ENCODE results near the gene LMNA. TPM values are rescaled to one million over a fixed set of nuclear protein-coding genes. Genes with fewer than 3 reads are reported as not detected.

LMNA gene
- polyA plus RNA-seq, 3 donors, result 16.5 to 45.5 (median 24.7) TPM

DNA sequence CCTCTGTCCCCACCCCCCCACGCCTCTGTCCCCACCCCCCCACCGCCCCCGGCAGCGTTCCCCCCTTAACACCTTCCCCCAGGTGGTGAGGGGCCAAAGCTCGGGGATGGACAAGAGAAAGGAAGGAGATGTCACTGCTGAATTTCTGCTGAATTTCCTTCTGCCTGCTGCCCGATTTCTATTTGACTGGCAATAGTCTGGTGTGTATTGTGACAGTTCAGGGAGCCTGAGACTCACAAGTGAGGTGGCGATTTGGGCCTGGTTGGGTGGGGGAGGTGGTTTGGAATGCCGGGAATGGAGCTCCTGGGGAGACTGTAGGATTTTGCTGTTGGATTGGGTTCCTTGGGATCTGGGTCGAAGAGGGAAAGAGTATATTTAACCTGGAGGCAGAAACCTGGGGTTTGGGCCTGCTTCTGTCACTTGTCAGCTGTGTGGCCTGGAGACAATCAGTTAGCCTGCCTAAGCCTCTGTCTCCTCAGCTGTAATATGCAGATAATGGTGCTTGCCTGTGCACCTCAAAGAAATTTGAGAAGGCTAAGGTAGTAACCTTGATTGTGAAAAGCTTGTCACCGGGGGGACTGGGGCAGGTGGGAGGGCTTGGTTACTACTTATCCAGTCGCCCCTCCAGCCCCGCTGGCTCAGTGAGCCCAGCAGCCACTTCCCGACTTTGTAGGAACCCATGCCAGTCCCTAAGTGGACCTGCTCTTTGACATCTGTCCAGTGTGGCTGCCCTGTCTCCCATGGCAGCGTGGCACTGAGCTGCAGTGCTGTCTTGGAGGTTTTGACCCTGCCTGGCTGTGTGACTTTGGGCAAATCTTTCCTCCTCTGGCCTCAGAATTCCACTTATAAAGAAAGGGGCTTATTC lies 7.7 kb upstream of the LMNA start:
- peaks cover 95 to 100% (median 96%) of the 10 kb centered on the region in 3 donors for H3K27me3 Mint-ChIP-seq (ENCODE audit: low read depth in 3 of 3)
- no peaks in the 10 kb centered on the region for H3K36me3 ChIP-seq (replicated peaks in 1 of 2; ENCODE audit: control insufficient read depth in 1 of 2, insufficient read depth in 2 of 2, low read length in 2 of 2)
- intact Hi-C loops (cut with micrococcal nuclease), result loop anchor here in 1 of 2 donors (1.0 kb wide), 1 partner anchor 7 kb away; the partner anchor contains the start of gene LMNA
- H3K4me3 ChIP-seq (replicated peaks in 1 of 3; ENCODE audit: low read depth in 2 of 3, low read length in 3 of 3), result no peak overlapping the region
- no peaks in the 10 kb centered on the region for H3K9me3 ChIP-seq (replicated peaks in 1 of 2; ENCODE audit: control insufficient read depth in 1 of 2, insufficient read depth in 1 of 2, low read length in 2 of 2)
- H3K27me3 ChIP-seq (ENCODE audit: control insufficient read depth in 2 of 2, insufficient read depth in 2 of 2, low read length in 2 of 2), result peaks cover 67 to 100% of the 10 kb centered on the region in 2 donors
- peak in 1 of 3 donors; percentile 44 for DNase-seq
- no peak overlapping the region for H2AFZ ChIP-seq (ENCODE audit: insufficient read depth, low read depth, low read length, poor library complexity, severe bottlenecking)
- 81% methylated on average over 9 of the region's 14 CpGs for WGBS (ENCODE audit: insufficient coverage)
- H3K9me3 Mint-ChIP-seq, result peaks cover 0 to 30% (median 14%) of the 10 kb centered on the region in 7 donors
- H3K36me3 Mint-ChIP-seq, result peaks cover 15 to 21% of the 10 kb centered on the region in 2 donors
- no peak overlapping the region for H3K4me2 ChIP-seq (replicated peaks; ENCODE audit: extremely low read depth, low read length, poor library complexity, severe bottlenecking)
- peak overlapping the region in 1 of 2 donors; percentile 58 for H3K27ac ChIP-seq (ENCODE audit: low read depth in 1 of 2, low read length in 2 of 2)
- peak overlapping the region; percentile 46 for H3K9ac ChIP-seq (ENCODE audit: insufficient read depth, low read length, poor library complexity, severe bottlenecking)
- TF ChIP-seq, protein P1, sequence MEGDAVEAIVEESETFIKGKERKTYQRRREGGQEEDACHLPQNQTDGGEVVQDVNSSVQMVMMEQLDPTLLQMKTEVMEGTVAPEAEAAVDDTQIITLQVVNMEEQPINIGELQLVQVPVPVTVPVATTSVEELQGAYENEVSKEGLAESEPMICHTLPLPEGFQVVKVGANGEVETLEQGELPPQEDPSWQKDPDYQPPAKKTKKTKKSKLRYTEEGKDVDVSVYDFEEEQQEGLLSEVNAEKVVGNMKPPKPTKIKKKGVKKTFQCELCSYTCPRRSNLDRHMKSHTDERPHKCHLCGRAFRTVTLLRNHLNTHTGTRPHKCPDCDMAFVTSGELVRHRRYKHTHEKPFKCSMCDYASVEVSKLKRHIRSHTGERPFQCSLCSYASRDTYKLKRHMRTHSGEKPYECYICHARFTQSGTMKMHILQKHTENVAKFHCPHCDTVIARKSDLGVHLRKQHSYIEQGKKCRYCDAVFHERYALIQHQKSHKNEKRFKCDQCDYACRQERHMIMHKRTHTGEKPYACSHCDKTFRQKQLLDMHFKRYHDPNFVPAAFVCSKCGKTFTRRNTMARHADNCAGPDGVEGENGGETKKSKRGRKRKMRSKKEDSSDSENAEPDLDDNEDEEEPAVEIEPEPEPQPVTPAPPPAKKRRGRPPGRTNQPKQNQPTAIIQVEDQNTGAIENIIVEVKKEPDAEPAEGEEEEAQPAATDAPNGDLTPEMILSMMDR (IDR thresholded peaks at IDR 0.05), result no peak
- H3K4me1 ChIP-seq (ENCODE audit: control insufficient read depth in 1 of 2, insufficient read depth in 2 of 2, low read length in 2 of 2), result peaks cover 31 to 37% of the 10 kb centered on the region in 2 donors
- peak overlapping the region; percentile 56 to 92 for H3K4me3 Mint-ChIP-seq
- no peaks in the 10 kb centered on the region for H3K79me2 ChIP-seq (ENCODE audit: insufficient read depth, low read length)
- peak overlapping the region; percentile 92 to 98 (median 97) for H3K27ac Mint-ChIP-seq
- H4K20me1 ChIP-seq (ENCODE audit: insufficient read depth, low read length), result no peaks in the 10 kb centered on the region
- peaks cover 43% of the 10 kb centered on the region for H3K4me1 Mint-ChIP-seq

DNA sequence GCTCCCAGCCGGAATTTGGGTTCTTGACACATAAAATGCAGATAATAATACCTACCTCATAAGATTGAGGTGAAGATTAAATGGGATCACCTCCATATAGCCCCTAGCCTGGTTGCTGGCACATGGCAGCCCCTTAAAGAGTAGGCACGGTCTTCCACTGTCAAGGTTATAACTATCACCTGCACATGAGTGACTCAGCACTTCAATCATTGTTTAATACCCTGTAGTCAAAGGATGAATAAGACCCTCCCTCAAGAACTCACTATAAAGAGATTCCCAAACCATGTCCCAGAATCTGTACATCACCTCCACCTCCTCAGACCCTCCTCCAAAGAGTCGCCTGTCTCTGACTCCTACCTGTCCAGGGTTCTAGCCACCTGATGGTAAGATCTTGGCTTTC lies 6.5 kb upstream of the LMNA start:
- Mint-ChIP-seq H3K27ac (peak overlapping the region in 5 of 7 donors; percentile 63 to 97 (median 95)), H3K36me3 (peaks cover 12 to 21% of the 10 kb centered on the region in 2 donors), H3K4me3 (peak overlapping the region in 1 of 2 donors; percentile 92), H3K4me1 (peaks cover 40% of the 10 kb centered on the region), H3K9me3 (peaks cover 0 to 31% (median 17%) of the 10 kb centered on the region in 7 donors), H3K27me3 (ENCODE audit: low read depth in 3 of 3) (peaks cover 95 to 100% (median 96%) of the 10 kb centered on the region in 3 donors)
- Histone ChIP-seq H3K27me3 (ENCODE audit: control insufficient read depth in 2 of 2, insufficient read depth in 2 of 2, low read length in 2 of 2) (peaks cover 72 to 100% of the 10 kb centered on the region in 2 donors), H3K9me3 (replicated peaks in 1 of 2; ENCODE audit: control insufficient read depth in 1 of 2, insufficient read depth in 1 of 2, low read length in 2 of 2) (peaks cover 0 to 8% of the 10 kb centered on the region in 2 donors), H3K79me2 (ENCODE audit: insufficient read depth, low read length) (no peaks in the 10 kb centered on the region), H3K27ac (ENCODE audit: low read depth in 1 of 2, low read length in 2 of 2) (no peak overlapping the region), H3K4me1 (ENCODE audit: control insufficient read depth in 1 of 2, insufficient read depth in 2 of 2, low read length in 2 of 2) (peaks cover 27 to 31% of the 10 kb centered on the region in 2 donors), H4K20me1 (ENCODE audit: insufficient read depth, low read length) (no peaks in the 10 kb centered on the region), H3K36me3 (replicated peaks in 1 of 2; ENCODE audit: control insufficient read depth in 1 of 2, insufficient read depth in 2 of 2, low read length in 2 of 2) (no peaks in the 10 kb centered on the region), H3K9ac (ENCODE audit: insufficient read depth, low read length, poor library complexity, severe bottlenecking) (no peak overlapping the region), H2AFZ (ENCODE audit: insufficient read depth, low read depth, low read length, poor library complexity, severe bottlenecking) (no peak overlapping the region), H3K4me3 (replicated peaks in 1 of 3; ENCODE audit: low read depth in 2 of 3, low read length in 3 of 3) (no peak overlapping the region), H3K4me2 (replicated peaks; ENCODE audit: extremely low read depth, low read length, poor library complexity, severe bottlenecking) (no peak overlapping the region)
- 95% methylated on average over 2 of the region's 3 CpGs for WGBS (ENCODE audit: insufficient coverage)
- no peak for DNase-seq
- intact Hi-C loops (cut with micrococcal nuclease), result no loop called here
- TF ChIP-seq, protein P1 (IDR thresholded peaks at IDR 0.05), result no peak

Data from CD14-positive monocyte (primary cell).